IPS-18c (cell line): Measurements from ENCODE around the gene HEPACAM.

Experiments
- H3K4me3 ChIP-seq: 2 replicates; pipeline ENCODE4 v1.7.0; 2013; ENCODE audit warnings: low read depth, mild to moderate bottlenecking, low read length, moderate library complexity; ENCODE audit not compliant: insufficient read depth
- H3K9me3 ChIP-seq: one replicate; pipeline ENCODE4 v1.6.1; 2013; ENCODE audit warnings: mild to moderate bottlenecking, low read length, moderate library complexity; ENCODE audit not compliant: control insufficient read depth, insufficient read depth

The HEPACAM gene

DNA sequence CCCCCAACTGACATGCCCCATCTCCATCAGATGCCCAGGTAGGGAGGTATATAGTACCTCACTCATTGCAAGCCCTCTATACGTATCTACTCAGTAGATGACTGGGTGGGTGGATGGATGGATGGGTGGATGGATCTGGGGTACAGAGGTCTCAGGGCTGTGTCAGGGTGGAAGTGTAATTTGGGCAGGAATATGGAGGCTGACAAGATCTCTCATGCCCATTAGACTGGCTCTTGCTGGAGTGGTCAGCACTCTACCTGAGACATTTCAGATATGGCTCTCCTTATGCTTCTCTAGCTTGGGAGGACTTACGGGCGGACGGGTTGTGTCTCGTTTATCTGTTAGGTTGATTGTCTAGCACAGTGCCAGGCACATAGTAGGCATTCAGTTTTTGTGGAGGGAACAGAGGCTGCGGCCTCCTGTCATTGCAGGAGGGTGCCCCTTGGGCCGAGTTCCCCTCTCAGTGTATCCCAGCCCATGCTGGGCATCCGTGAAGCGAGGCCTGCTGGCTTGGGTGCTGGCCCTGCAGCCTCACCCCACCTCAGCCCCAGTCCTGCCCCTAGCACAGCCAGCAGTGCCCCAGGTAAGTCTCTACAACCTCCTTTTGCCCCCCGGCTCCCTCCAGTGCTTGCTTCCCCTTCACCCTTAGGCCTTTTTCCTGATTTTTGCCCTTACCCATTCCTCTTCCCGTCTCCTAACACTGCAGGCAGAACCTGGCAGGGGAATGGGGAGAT, 56.9 kb downstream of the HEPACAM start:
- no peaks in the 10 kb centered on the region for H3K9me3 ChIP-seq
- no peak overlapping the region for H3K4me3 ChIP-seq

GRCh38 chr11:124877910-124878758, 57.7 kb downstream of the HEPACAM start:
- no peaks in the 10 kb centered on the region for H3K9me3 ChIP-seq
- H3K4me3 ChIP-seq: no peak overlapping the region

DNA sequence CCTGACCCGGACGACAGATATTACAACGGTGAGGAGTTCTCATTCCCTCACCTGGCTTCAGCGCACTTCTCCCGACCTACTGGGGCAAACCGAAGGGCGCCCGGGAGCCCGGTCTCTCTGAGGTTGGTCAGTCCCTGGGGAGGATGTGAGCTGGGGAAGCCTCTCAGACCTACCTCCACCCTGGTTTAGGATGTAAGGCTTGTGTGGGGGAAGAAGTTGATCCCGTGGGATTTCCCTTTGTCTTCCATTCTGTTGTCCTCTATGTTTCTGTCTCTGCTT, 58.3 kb downstream of the HEPACAM start:
- Histone ChIP-seq H3K9me3 (no peaks in the 10 kb centered on the region), H3K4me3 (no peak overlapping the region; the same call in 1 of the 2 replicates)

GRCh38 chr11:124876818-124877630, 58.8 kb downstream of the HEPACAM start:
- Histone ChIP-seq H3K4me3 (peak overlapping the region; percentile 81), H3K9me3 (no peaks in the 10 kb centered on the region)

GRCh38 chr11:124875943-124876817, 59.7 kb downstream of the HEPACAM start:
- Histone ChIP-seq H3K9me3 (no peaks in the 10 kb centered on the region), H3K4me3 (peak overlapping the region; percentile 81)

DNA sequence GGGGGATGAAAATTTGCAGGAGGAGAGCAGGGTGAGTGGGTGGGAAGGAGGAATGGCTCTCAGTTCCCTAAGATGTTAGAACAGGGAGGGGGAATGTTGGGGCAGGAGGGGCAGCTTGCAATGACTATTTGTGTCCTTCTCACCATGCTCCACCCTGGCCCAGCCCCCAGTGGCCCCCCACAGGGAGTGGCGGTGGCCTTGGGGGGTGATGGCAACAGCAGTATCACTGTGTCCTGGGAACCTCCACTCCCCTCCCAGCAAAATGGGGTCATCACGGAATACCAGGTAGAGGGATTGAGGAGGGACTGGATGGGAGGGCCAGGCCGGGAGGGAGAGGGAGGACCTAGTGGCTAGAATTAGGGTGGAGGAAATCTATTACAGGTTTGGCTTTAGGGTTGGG, 60.4 kb downstream of the HEPACAM start:
- Histone ChIP-seq H3K9me3 (no peaks in the 10 kb centered on the region), H3K4me3 (peak overlapping the region; percentile 81; the same call in 1 of the 2 replicates)

DNA sequence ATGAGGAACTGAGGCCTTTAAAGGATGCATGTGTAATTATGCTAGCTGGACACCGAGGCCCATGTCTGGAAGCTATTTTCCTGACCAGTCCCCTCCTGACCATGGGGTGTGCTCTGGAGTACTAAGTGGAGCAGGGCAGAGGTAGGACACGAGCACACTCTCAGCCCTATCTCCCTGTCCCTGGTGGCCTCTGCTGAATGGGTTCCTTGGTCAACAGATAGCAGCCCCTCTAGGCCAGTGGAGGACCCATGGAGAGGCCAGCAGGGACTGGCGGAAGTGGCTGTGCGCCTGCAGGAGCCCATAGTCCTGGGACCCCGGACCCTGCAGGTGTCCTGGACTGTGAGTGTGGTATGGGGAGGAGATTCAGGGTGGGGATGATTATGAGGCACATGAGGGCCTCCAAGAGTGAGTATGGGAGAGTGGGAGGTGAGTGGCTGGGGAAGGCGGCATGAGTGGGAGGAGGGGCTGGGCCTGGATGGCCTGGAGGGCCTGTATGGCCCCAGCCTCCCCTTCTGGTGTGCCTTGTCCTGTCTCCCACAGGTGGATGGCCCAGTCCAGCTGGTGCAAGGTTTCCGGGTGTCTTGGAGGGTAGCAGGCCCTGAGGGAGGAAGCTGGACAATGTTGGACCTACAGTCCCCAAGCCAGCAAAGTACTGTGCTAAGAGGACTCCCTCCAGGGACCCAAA, 61.1 kb downstream of the HEPACAM start:
- Histone ChIP-seq H3K9me3 (no peaks in the 10 kb centered on the region), H3K4me3 (no peak overlapping the region)

- Histone ChIP-seq H3K9me3 (no peaks in the 10 kb centered on the region), H3K4me3 (no peak overlapping the region)
Observed at GRCh38 chr11:124873951-124874350, 61.9 kb downstream of the HEPACAM start.

DNA sequence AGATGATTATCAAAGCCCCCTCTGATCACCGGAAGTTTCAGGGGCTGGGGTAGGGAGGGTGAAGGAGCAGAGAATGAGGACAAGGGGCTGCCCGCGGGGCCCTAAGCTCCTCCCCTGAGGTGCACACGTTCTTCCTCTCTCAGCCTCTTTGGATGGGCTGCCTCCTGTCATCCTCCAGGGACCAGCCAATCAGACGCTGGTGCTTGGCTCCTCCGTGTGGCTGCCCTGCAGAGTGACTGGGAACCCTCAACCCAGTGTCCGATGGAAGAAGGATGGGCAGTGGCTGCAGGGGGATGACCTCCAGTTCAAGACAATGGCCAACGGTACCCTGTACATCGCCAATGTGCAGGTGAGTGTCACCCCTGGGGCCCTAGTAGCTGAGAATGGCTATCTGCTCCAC, 63.1 kb downstream of the HEPACAM start:
- Histone ChIP-seq H3K9me3 (peaks cover 2% of the 10 kb centered on the region), H3K4me3 (no peak overlapping the region)

- Histone ChIP-seq H3K9me3 (peaks cover 2% of the 10 kb centered on the region), H3K4me3 (no peak overlapping the region)
Observed at GRCh38 chr11:124872280-124872679, 63.6 kb downstream of the HEPACAM start.

DNA sequence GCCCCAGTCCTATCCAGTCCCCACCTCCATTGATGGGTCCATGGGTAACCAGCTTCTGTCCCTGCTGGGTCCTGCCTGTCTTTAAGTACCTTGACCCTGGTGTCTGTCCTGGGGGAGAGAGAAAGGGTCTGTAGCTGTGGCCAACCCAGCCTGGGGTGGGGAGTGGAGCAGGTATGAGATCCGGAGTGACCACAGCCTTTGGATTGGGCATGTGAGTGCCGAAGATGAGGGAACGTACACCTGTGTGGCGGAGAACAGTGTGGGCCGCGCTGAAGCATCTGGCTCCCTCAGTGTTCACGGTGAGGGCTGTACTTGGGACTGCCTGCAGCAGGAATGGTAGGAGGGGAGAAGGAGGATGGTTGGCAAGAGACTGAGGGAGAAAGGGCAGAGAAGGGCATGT, 65.4 kb downstream of the HEPACAM start:
- H3K4me3 ChIP-seq: no peak overlapping the region
- H3K9me3 ChIP-seq: peaks cover 2% of the 10 kb centered on the region

GRCh38 chr11:124869856-124870387, 65.9 kb downstream of the HEPACAM start:
- H3K9me3 ChIP-seq: peaks cover 2% of the 10 kb centered on the region
- no peak overlapping the region for H3K4me3 ChIP-seq

DNA sequence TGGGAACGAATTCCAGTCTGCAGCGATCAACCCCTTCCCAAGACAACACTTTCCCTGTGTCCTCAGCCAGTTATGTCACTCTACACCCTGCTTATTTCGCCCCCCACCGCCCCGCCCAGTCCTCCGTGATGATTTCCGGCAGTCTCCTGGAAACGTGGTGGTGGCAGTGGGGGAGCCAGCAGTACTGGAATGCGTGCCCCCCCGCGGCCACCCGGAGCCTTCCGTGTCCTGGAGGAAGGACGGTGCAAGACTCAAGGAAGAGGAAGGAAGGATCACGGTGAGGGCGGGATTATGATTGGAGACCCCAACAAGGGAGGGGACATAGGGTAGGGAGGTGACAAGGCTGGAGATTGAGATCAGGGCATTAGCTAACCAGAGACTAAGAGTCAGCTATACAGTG, 66.5 kb downstream of the HEPACAM start:
- Histone ChIP-seq H3K4me3 (no peak overlapping the region; the same call in 1 of the 2 replicates), H3K9me3 (peaks cover 2% of the 10 kb centered on the region)
